ENCODE data around the gene GYPA.
"Not testable (repeated sequence)": the region's sequence is repeated elsewhere in the genome, so short reads cannot be mapped to it uniquely, and the experiment has no call there.

Gene GYPA

GRCh38 chr4:144140594-144141295 is at the start of gene GYPA:
Gene GYPA (minus strand): TSS chr4:144140718. CDS start chr4:144140635, 83 bp downstream.
- not testable (repeated sequence) for DNase-seq

- DNase-seq, result no peak
These were observed 49.5 kb upstream of the GYPA start for GRCh38 chr4:144190009-144190408.

DNA sequence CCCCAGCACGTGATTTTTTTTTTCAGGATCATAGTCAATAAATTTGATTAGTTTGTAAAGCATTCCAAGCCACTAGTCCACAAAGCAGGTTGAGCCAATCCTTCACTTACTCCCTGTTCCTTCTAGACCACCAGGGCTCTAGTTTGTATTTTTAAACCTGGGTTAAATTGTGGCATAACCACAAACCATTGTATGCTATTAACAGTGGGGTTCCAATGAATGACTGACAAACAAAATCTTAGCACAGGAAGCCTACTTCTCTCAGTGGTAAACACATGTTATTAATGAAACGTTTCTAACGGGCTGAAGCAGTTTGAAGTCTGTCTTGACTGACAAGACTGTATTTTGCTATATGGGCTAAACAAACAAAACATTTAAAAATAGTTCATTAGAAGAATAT is 48.6 kb upstream of the GYPA start:
- no peak for DNase-seq

DNA sequence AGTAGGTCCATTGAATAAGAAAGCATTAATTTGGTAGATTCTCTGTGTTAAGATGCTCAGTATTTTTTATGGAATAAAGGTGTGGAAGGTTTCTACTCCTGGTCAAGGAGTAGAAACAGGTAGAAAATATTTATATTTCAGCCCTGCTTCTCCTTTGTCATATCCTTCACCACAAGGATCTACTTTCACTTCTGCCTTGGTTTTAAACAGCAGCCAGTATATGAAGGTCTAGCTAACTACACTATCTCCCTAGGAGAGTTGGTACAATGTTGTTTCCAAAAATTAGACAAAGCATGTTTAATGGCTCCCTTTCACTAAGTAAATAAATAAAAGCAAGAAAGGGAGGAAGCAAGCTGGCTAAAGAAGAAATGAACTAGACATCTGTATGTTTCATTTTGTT is 44.6 kb upstream of the GYPA start:
- DNase-seq, result no peak

- DNase-seq, result no peak
These were observed 42.6 kb upstream of the GYPA start for GRCh38 chr4:144183165-144183564.

- no peak for DNase-seq
These were observed 40.9 kb upstream of the GYPA start for GRCh38 chr4:144181391-144181790.

DNA sequence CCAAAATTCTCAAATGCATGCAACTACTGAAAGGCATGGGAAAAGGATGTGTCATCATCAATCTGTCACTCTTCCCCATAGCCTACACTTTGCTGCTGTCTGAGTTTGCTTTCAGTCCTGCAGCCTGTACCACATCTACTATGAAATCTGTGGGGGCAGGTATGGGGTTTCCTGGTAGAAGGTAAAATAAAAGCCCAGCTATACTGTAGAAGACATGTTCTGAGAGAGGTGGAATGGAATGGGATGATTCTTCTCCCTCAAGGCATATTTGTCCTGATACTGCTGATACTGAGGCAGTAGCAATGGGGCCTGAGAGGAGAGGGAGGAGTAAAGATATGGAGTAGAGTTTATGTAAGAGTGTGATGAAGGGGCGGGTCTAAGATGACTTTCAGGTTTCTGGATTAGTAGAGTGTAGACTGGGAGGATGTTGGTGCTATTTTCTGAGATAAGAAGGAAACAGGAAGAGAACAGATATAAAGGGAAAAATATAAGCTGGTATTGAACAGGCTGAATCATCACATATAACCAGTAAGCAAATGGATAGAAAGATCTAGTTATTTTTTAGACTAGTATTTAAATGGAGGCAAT is 38.7 kb upstream of the GYPA start:
- DNase-seq, result no peak

DNA sequence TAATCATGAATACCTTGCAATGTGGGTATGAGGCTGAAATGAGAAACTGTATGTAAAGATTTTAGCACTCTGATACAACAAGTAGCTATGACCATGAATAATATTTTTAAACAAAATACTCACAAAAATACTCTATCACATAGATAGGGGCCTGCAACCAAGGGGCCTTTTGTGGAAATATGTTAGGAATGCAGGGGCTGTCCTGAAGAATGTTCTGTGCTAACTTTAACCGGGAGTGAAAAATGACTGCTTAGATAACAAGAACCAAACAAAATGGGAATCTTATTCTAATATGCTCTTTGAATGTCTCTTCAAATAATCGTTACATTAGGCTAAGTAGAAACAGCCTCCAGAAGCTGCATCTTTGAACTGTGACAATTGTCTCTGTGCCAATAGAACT is 37.9 kb upstream of the GYPA start:
- no peak for DNase-seq

DNA sequence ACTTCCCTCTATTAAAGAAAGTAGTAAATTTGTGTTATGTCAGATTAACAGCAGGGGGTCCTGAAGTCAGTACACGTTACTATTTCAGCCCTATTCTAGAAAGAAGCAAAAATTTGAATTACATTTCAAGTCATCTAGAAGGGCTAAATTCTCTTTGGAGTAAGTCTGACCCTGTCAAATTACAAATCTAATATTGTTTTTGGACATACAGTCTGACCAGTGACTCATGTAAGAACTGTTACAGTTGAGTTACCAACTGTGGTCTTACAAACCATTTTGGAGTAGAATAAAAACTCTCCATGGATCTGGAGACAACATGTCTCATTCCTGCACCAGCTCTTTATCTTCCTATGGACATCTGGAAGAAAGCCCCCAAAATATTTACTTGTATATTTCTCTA is 36.0 kb upstream of the GYPA start:
- DNase-seq, result no peak

DNA sequence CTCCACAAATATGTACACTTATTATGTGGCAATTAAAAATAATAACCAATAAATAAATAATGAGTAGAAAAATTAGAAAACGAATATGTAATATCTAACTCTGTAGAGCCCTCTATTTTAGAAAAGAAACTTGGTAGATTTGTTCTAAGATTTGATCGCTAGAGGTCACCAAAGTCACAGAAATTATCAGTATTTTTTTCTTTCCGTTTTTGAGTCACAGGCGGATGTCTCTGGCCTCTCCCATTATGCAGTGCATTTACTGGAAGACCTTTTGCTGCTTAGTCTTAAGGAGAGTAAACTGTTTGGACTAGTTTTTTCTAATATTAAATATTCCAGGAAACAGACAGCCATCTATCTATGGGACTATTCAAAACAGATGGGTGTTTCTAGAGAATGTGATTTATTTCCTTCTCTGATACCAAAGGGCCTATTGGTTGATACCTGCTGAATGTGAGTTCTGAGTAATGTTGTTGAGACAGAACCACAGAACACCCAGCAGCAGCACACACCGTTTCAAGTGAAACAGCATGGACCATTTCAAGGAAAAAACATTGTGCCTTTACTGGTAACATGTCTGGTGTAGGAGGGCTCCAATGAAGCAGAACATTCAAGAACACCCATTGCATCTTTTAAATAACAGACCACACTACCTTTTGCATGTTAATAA is 34.0 kb upstream of the GYPA start:
- DNase-seq, result peak; percentile 1

DNA sequence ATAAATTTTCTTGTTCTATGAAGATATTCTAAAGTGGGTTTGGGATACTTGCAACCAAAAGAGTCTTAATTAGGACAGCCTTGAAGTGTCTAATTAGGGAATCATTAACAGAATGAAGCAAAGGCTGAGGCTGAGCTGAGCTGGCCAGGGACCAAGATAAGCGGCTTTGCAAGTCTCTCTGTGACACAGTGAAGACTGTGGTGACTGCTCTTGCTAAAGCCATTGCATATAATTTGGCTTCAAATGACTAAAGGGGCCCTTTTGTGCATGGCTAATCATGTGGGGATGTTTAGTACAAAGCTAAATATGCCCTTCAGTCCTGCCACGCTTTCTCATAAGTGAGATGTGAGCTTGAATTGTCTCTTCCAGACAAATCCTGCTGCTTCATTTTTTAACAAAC is 31.2 kb upstream of the GYPA start:
- DNase-seq, result no peak

GRCh38 chr4:144169211-144169610 is 28.7 kb upstream of the GYPA start:
- no peak for DNase-seq

DNA sequence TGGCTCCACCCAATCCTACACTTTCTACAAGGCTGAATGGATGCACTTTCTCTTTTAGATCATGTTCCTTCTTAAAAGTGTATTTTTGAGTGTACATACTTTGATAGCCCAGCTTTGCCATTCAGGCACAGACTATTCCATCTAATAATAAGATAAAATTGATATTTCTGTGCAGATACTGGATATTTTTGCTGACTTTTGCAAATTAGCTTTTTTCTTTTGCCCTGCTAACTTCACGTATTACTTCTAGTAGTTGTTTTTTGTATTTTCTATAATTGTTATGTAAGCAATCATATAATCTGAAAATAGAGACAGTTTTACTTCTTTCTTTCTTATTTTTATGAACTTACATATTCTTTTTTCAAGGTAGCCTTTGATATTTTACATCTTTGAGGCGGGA is 13.5 kb upstream of the GYPA start:
- no peak for DNase-seq

DNA sequence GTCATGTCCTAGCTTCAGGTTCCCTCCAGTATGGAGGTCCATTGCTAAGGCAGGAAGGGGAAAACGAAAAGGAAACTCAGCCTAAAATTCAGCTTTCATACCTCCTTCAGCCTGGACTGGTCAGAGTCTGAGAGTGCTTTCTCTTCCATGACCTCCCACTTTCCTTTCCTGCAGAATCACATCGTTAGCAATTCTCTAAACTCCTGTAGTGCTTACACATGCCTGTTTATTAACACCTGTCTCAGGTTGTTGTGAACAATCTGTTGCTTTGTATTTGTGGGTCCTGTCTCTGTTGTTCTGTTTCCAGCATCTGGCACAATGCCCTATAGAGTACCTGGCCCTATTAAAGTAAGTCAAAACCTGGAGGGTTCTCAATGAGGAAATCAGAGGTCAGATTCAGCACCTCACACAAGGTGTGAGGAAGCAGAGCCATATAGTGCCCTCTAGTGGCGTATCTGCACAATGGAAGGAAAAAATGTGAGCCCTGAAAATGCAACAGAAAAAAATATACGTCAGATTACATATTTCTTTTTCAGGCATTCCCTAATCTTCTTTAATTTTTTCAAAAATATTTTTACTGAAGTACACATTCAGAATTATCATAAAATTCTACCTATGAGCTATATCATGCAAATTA is 2.3 kb upstream of the GYPA start:
- not testable (repeated sequence) for DNase-seq

- no peak for DNase-seq
These were observed 975 bp upstream of the GYPA start for GRCh38 chr4:144141493-144141892.

- not testable (repeated sequence) for DNase-seq
These were observed 527 bp downstream of the GYPA start for GRCh38 chr4:144139991-144140390.

- DNase-seq, result not testable (repeated sequence)
These were observed 971 bp downstream of the GYPA start for GRCh38 chr4:144139547-144139946.

DNA sequence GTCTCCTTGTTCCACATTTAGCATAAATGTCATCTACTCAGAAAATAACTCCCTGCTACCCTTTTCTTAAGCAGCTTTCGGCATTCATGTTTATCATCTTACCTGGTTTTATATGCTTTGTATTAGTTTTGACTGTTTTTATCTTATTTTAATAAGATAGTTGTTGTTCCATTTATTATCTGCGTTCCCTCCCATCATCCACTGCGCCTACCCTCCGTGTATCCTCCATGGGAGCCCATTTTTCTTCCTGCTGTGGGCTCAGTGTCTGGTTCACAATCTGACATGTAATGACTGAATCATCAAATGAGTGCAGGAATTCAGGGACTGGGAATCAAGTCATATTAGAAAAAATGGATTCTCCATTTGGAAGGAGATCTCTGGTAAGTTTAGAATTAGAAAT is 2.3 kb downstream of the GYPA start:
- not testable (repeated sequence) for DNase-seq

GRCh38 chr4:144137137-144137931 is 3.2 kb downstream of the GYPA start:
- not testable (repeated sequence) for DNase-seq

- DNase-seq, result not testable (repeated sequence)
These were observed 4.3 kb downstream of the GYPA start for GRCh38 chr4:144136189-144136588.

DNA sequence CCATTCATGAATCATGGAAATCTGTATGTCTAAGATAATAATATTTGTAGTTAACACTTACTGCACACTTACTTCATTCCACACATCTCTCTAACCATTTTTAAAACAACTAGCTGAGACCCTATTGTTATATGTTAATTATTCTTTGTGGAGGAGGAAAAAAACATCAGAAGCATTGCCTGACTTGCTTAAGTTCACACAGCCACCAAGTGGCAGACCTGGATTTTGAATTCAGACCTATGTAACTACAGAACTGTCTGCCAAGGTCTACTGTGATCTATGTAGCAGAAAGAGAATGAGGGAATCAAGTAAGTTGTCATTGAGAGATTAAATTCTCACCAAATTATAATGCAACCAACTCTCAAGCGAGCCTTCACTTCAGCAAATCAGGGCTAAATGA is 10.4 kb downstream of the GYPA start:
- DNase-seq, result not testable (repeated sequence)

DNA sequence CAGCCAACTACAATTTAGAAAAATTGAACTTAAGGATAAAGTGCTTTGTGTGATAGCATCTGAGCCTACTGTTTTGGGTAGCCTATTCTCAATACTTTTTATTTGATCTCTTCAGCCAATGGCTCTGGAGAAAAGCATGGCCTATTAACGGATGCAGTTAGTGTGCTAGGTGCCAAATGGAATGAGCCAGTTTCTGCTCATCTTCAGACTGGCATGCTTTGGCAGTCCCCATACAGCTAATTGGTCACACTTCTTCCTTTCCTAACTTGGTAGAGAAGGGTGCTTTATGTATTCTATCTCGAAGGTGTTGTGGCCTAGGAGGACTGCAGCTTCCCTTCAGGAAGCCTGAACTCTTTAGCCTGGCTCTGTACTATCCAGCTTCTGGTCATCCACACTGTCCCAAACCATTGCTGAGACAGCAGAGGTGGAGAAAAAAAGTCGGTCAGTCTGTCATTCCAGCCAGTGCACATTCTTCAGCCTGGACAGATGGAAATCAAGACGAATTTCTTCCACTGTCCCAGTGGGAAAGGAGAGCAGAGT is 11.1 kb downstream of the GYPA start:
- DNase-seq, result not testable (repeated sequence)

All from NCI-H774 (cell line).